ENCODE data around the gene TSC22D1.

Gene TSC22D1

DNA sequence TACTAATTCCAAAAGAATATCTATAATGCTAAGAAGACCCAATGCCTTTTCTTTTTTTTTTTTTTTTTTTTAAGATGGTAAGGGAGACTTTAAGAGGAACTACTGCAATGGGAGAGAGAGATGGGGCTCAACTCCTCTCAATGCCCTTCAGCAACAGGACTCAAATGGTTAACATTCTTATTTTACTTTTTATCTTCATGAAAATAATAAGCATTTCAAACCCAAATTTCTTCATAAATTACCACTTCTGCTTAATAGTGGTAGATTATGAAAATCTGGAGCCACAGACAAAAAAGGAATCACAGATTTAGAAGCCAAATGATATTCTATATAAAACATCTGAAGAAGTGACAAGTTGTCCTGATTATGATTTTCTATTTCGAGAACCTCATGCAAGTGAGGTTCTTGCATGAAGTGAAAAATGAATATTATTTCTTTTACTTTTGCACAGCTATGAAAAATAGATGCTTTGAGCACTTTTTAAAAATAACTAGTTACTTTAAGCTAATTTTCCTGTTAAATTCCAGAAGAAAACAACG lies 128.3 kb downstream of the TSC22D1 start:
- no peaks in the 10 kb centered on the region for H3K27me3 ChIP-seq (ENCODE audit: control insufficient read depth, insufficient read depth, low read length)
- H3K4me1 ChIP-seq (ENCODE audit: control insufficient read depth, insufficient read depth, low read length) = no peaks in the 10 kb centered on the region
- no peak overlapping the region for H3K4me3 ChIP-seq (ENCODE audit: low read length)
- H3K9me3 ChIP-seq (ENCODE audit: control insufficient read depth, low read length) = no peaks in the 10 kb centered on the region
- no peaks in the 10 kb centered on the region for H3K36me3 ChIP-seq (ENCODE audit: control insufficient read depth, insufficient read depth, low read length)
- no peak overlapping the region for H3K9ac ChIP-seq (ENCODE audit: low read length)

- H3K4me1 ChIP-seq (ENCODE audit: control insufficient read depth, insufficient read depth, low read length) = peaks cover 6% of the 10 kb centered on the region
- H3K9ac ChIP-seq (ENCODE audit: low read length) = no peak overlapping the region
- no peak overlapping the region for H3K4me3 ChIP-seq (ENCODE audit: low read length)
- no peaks in the 10 kb centered on the region for H3K9me3 ChIP-seq (ENCODE audit: control insufficient read depth, low read length)
- H3K36me3 ChIP-seq (ENCODE audit: control insufficient read depth, insufficient read depth, low read length) = no peaks in the 10 kb centered on the region
- no peaks in the 10 kb centered on the region for H3K27me3 ChIP-seq (ENCODE audit: control insufficient read depth, insufficient read depth, low read length)
Observed at GRCh38 chr13:44440046-44440608, 136.0 kb downstream of the TSC22D1 start.

- Histone ChIP-seq H3K4me3 (ENCODE audit: low read length) (no peak overlapping the region), H3K9ac (ENCODE audit: low read length) (no peak overlapping the region), H3K9me3 (ENCODE audit: control insufficient read depth, low read length) (no peaks in the 10 kb centered on the region), H3K4me1 (ENCODE audit: control insufficient read depth, insufficient read depth, low read length) (peaks cover 6% of the 10 kb centered on the region), H3K27me3 (ENCODE audit: control insufficient read depth, insufficient read depth, low read length) (no peaks in the 10 kb centered on the region), H3K36me3 (ENCODE audit: control insufficient read depth, insufficient read depth, low read length) (peaks cover 2% of the 10 kb centered on the region)
Observed at GRCh38 chr13:44439452-44440024, 136.6 kb downstream of the TSC22D1 start.

- Histone ChIP-seq H3K9me3 (ENCODE audit: control insufficient read depth, low read length) (no peaks in the 10 kb centered on the region), H3K36me3 (ENCODE audit: control insufficient read depth, insufficient read depth, low read length) (peaks cover 11% of the 10 kb centered on the region), H3K9ac (ENCODE audit: low read length) (no peak overlapping the region), H3K4me3 (ENCODE audit: low read length) (no peak overlapping the region), H3K27me3 (ENCODE audit: control insufficient read depth, insufficient read depth, low read length) (no peaks in the 10 kb centered on the region), H3K4me1 (ENCODE audit: control insufficient read depth, insufficient read depth, low read length) (peaks cover 12% of the 10 kb centered on the region)
Observed at GRCh38 chr13:44438234-44438579, 137.9 kb downstream of the TSC22D1 start.

- H3K9me3 ChIP-seq (ENCODE audit: control insufficient read depth, low read length) = no peaks in the 10 kb centered on the region
- no peaks in the 10 kb centered on the region for H3K27me3 ChIP-seq (ENCODE audit: control insufficient read depth, insufficient read depth, low read length)
- peaks cover 11% of the 10 kb centered on the region for H3K36me3 ChIP-seq (ENCODE audit: control insufficient read depth, insufficient read depth, low read length)
- H3K4me1 ChIP-seq (ENCODE audit: control insufficient read depth, insufficient read depth, low read length) = peaks cover 13% of the 10 kb centered on the region
- peak overlapping the region; percentile 47 for H3K4me3 ChIP-seq (ENCODE audit: low read length)
- peak overlapping the region; percentile 75 for H3K9ac ChIP-seq (ENCODE audit: low read length)
Observed at GRCh38 chr13:44437356-44438233, 138.5 kb downstream of the TSC22D1 start.

GRCh38 chr13:44436589-44437337 lies 139.4 kb downstream of the TSC22D1 start:
- H3K4me3 ChIP-seq (ENCODE audit: low read length) = peak overlapping the region; percentile 94
- H3K27me3 ChIP-seq (ENCODE audit: control insufficient read depth, insufficient read depth, low read length) = no peaks in the 10 kb centered on the region
- H3K36me3 ChIP-seq (ENCODE audit: control insufficient read depth, insufficient read depth, low read length) = peaks cover 11% of the 10 kb centered on the region
- no peaks in the 10 kb centered on the region for H3K9me3 ChIP-seq (ENCODE audit: control insufficient read depth, low read length)
- H3K4me1 ChIP-seq (ENCODE audit: control insufficient read depth, insufficient read depth, low read length) = peaks cover 13% of the 10 kb centered on the region
- H3K9ac ChIP-seq (ENCODE audit: low read length) = peak overlapping the region; percentile 99

GRCh38 chr13:44435919-44436510 lies 140.1 kb downstream of the TSC22D1 start:
- peaks cover 16% of the 10 kb centered on the region for H3K4me1 ChIP-seq (ENCODE audit: control insufficient read depth, insufficient read depth, low read length)
- H3K9ac ChIP-seq (ENCODE audit: low read length) = peak overlapping the region; percentile 99
- H3K4me3 ChIP-seq (ENCODE audit: low read length) = peak overlapping the region; percentile 94

DNA sequence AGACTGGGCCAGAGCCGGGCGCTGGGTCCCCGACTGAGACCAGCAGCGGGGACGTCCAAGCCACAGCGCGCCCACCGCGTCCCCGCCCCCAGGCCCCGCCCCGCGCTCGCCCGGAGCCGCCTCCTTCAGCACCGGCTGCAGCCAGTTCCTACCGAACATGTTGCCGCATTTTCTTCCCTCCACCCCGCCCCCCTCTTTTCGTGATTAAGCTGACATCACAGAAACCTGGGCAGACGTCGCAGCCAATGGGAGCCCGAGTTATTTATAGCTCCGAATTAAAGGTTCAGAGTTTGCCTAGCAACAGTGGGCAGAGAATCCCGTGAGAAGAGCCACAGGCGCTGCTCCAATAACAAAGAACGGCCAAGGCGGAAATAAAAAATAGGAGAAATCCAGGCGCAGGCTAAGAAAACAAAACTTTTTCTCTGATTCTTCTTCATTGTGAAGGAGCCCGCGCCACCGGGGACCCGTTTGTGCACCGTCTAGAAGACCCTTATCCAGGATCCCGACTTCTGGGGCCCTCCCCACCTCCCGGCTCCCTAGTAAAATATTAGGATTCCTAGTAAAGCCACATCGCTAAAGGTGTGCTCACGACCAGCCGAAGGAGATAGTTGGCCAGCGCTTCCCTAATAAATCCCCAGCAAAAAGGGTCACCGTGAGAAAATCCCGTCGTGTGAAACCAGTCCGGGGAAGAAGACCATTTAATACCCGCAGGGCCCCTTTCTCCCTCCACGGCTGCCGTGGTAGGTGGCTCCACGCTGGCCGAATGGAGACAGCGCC lies 140.8 kb downstream of the TSC22D1 start:
- Histone ChIP-seq H3K9ac (ENCODE audit: low read length) (peak overlapping the region; percentile 99), H3K36me3 (ENCODE audit: control insufficient read depth, insufficient read depth, low read length) (peaks cover 11% of the 10 kb centered on the region), H3K27me3 (ENCODE audit: control insufficient read depth, insufficient read depth, low read length) (no peaks in the 10 kb centered on the region), H3K9me3 (ENCODE audit: control insufficient read depth, low read length) (no peaks in the 10 kb centered on the region), H3K4me1 (ENCODE audit: control insufficient read depth, insufficient read depth, low read length) (peaks cover 20% of the 10 kb centered on the region), H3K4me3 (ENCODE audit: low read length) (peak overlapping the region; percentile 94)

More at GRCh38 chr13:44435919-44436510, 140.1 kb downstream of the TSC22D1 start:
- no peaks in the 10 kb centered on the region for H3K27me3 ChIP-seq (ENCODE audit: control insufficient read depth, insufficient read depth, low read length)
- no peaks in the 10 kb centered on the region for H3K9me3 ChIP-seq (ENCODE audit: control insufficient read depth, low read length)
- peaks cover 11% of the 10 kb centered on the region for H3K36me3 ChIP-seq (ENCODE audit: control insufficient read depth, insufficient read depth, low read length)

- Histone ChIP-seq H3K4me3 (ENCODE audit: low read length) (peak overlapping the region; percentile 12), H3K27me3 (ENCODE audit: control insufficient read depth, insufficient read depth, low read length) (no peaks in the 10 kb centered on the region), H3K9ac (ENCODE audit: low read length) (peak overlapping the region; percentile 99), H3K9me3 (ENCODE audit: control insufficient read depth, low read length) (no peaks in the 10 kb centered on the region), H3K36me3 (ENCODE audit: control insufficient read depth, insufficient read depth, low read length) (peaks cover 11% of the 10 kb centered on the region), H3K4me1 (ENCODE audit: control insufficient read depth, insufficient read depth, low read length) (peaks cover 20% of the 10 kb centered on the region)
Observed at GRCh38 chr13:44434766-44435141, 141.4 kb downstream of the TSC22D1 start.

DNA sequence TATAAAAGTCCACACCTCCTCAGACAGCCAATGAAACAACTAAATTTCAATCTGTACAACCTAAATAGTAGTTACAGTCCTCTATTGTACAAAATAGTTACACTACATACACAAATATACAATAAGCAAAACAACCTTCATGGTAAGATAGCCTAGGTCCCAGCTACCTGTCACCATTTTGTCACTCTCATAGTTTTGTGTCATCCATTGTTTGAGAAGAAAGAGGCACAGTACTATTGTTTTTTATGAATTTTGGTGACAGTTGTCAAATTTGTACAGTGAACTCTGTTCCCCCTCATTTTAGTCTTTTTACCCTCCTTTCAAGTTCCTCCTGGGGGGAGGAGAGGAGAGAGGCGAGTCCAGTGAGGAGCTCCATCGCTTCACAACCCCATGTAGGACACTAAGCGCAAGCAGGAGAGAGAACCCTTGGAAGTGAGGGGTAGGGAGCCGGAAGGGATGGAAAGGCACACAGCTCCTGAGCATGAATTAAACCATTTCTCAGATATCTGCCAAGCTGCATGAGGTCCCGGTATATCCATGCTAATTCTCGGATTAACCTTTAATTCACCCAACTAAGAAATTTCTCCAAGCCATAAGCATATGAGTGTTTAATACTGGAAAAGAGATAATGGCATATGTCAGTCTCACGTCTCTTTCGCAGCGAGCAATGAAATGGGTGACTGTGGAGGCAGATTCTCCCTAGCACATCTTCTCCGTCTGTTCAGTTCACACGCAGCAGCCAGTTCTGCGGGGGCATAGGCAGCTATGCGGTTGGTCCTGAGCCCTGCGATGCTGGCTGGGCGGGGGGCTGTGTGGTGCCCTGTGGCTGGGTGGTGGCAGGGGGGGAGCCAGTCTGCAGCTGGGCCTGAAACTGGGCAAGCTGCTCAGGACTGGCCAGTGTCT lies 142.0 kb downstream of the TSC22D1 start:
- peaks cover 11% of the 10 kb centered on the region for H3K36me3 ChIP-seq (ENCODE audit: control insufficient read depth, insufficient read depth, low read length)
- H3K4me3 ChIP-seq (ENCODE audit: low read length) = peak overlapping the region; percentile 12
- H3K27me3 ChIP-seq (ENCODE audit: control insufficient read depth, insufficient read depth, low read length) = no peaks in the 10 kb centered on the region
- peak overlapping the region; percentile 99 for H3K9ac ChIP-seq (ENCODE audit: low read length)
- H3K4me1 ChIP-seq (ENCODE audit: control insufficient read depth, insufficient read depth, low read length) = peaks cover 20% of the 10 kb centered on the region
- H3K9me3 ChIP-seq (ENCODE audit: control insufficient read depth, low read length) = no peaks in the 10 kb centered on the region

Data from mucosa of stomach (tissue), 1 donor.